Neural cell (in vitro differentiated cells): ENCODE results near the gene RPL36. TPM values are rescaled to one million over a fixed set of nuclear protein-coding genes. Genes with fewer than 3 reads are reported as not detected.

Experiments
- H2AFZ ChIP-seq: fragments of 200-600, 300-800 bp; sonication (generic), shearing (Covaris generic); 2 replicates; pipeline ENCODE4 v1.6.0; 2014; ENCODE audit warnings: low read depth, mild to moderate bottlenecking, antibody characterized with exemption, low read length, moderate library complexity
- H3F3A ChIP-seq: fragments of 200-600 bp; shearing (Covaris generic); 2 replicates; pipeline ENCODE4 v1.6.1; 2016; ENCODE audit warnings: mild to moderate bottlenecking, moderate library complexity, mixed read lengths, antibody characterized with exemption, low read length; ENCODE audit not compliant: insufficient read depth, poor library complexity, severe bottlenecking
- H3K27ac ChIP-seq: fragments of 200-600, 300-800 bp; sonication (generic), shearing (Covaris generic); 2 replicates; pipeline ENCODE4 v1.5.1; 2014; ENCODE audit warnings: mild to moderate bottlenecking, low read length, moderate library complexity
- H3K27me3 ChIP-seq: fragments of 300-800, 200-600 bp; sonication (generic), shearing (Covaris generic); 2 replicates; pipeline ENCODE4 v1.6.0; 2014; ENCODE audit warnings: mild to moderate bottlenecking, low read depth, low read length, moderate library complexity; ENCODE audit not compliant: insufficient read depth
- H3K36me3 ChIP-seq: fragments of 300-800, 200-600 bp; sonication (generic), shearing (Covaris generic); 2 replicates; pipeline ENCODE4 v1.5.1; 2014; ENCODE audit warnings: mild to moderate bottlenecking, antibody characterized with exemption, low read length, moderate library complexity; ENCODE audit not compliant: insufficient read depth
- H3K4me2 ChIP-seq: fragments of 300-800, 200-600 bp; sonication (generic), shearing (Covaris generic); 2 replicates; pipeline ENCODE4 v1.6.0; 2014; ENCODE audit warnings: mild to moderate bottlenecking, low read length
- H3K4me3 ChIP-seq: fragments of 300-800, 200-600 bp; sonication (generic), shearing (Covaris generic); 2 replicates; pipeline ENCODE4 v1.5.1; 2014; ENCODE audit warnings: mild to moderate bottlenecking, low read length, moderate library complexity
- H3K79me2 ChIP-seq: fragments of 200-600 bp; shearing (Covaris generic); replicated peaks from 2 replicates; pipeline ENCODE4 v1.6.0; 2014; ENCODE audit warnings: mild to moderate bottlenecking, low read length, moderate library complexity; ENCODE audit not compliant: insufficient read depth
- H3K9ac ChIP-seq: fragments of 300-800, 200-600 bp; sonication (generic), shearing (Covaris generic); 2 replicates; pipeline ENCODE4 v1.6.1; 2016; ENCODE audit warnings: mild to moderate bottlenecking, low read length, mixed read lengths
- H3K9me2 ChIP-seq: fragments of 200-600 bp; shearing (Covaris generic); 2 replicates; pipeline ENCODE4 v1.6.1; 2016; ENCODE audit warnings: mild to moderate bottlenecking, low read length, mixed read lengths; ENCODE audit not compliant: insufficient read depth
- H3K9me3 ChIP-seq: fragments of 200-600, 300-800 bp; sonication (generic), shearing (Covaris generic); 2 replicates; pipeline ENCODE4 v1.6.1; 2016; ENCODE audit warnings: mild to moderate bottlenecking, mixed run types, low read length, moderate library complexity, mixed read lengths
- H4K20me1 ChIP-seq: fragments of 200-600 bp; shearing (Covaris generic); 2 replicates; pipeline ENCODE4 v1.6.1; 2016; ENCODE audit warnings: mild to moderate bottlenecking, mixed run types; ENCODE audit not compliant: insufficient read depth
- CTCF ChIP-seq: fragments of 450-650 bp; IDR thresholded peaks from 2 replicates; pipeline ENCODE4 v1.5.1; 2014; ENCODE audit warnings: antibody characterized with exemption, mild to moderate bottlenecking, moderate library complexity; ENCODE audit not compliant: poor library complexity, severe bottlenecking
- EP300 ChIP-seq: fragments of 450-650 bp; conservative IDR thresholded peaks from 2 replicates; pipeline ENCODE4 v1.6.1; 2014; ENCODE audit warnings: antibody characterized with exemption, mild to moderate bottlenecking, moderate library complexity; ENCODE audit not compliant: poor library complexity, severe bottlenecking
- EZH2 ChIP-seq: fragments of 200-600, 300-800 bp; shearing (Covaris generic), sonication (generic); IDR thresholded peaks from 2 replicates; pipeline ENCODE4 v1.6.1; 2014; ENCODE audit warnings: antibody characterized with exemption, low read length, borderline replicate concordance, mild to moderate bottlenecking; ENCODE audit not compliant: insufficient read depth, poor library complexity, severe bottlenecking
- MXI1 ChIP-seq: fragments of 450-650 bp; conservative IDR thresholded peaks from 2 replicates; pipeline ENCODE4 v1.6.1; 2014; ENCODE audit warnings: antibody characterized with exemption, mild to moderate bottlenecking; ENCODE audit not compliant: poor library complexity, severe bottlenecking
- POLR2AphosphoS5 ChIP-seq: IDR thresholded peaks from 2 replicates; pipeline ENCODE4 v1.6.1; 2012
- RAD21 ChIP-seq: fragments of 450-650 bp; conservative IDR thresholded peaks from 2 replicates; pipeline ENCODE4 v1.6.1; 2014; ENCODE audit warnings: antibody characterized with exemption, mild to moderate bottlenecking, moderate library complexity
- REST ChIP-seq: IDR thresholded peaks from 2 replicates; pipeline ENCODE4 v1.6.1; 2012; ENCODE audit warnings: borderline replicate concordance
- SMC3 ChIP-seq: fragments of 450-650 bp; conservative IDR thresholded peaks from 2 replicates; pipeline ENCODE4 v1.6.1; 2014; ENCODE audit warnings: antibody characterized with exemption, mild to moderate bottlenecking, moderate library complexity; ENCODE audit not compliant: poor library complexity
- TAF1 ChIP-seq: IDR thresholded peaks from 2 replicates; pipeline ENCODE4 v1.6.1; 2012; ENCODE audit warnings: low read depth
- polyA plus RNA-seq: library from polyadenylated mRNA; depleted of rRNA; stranded (reverse); fragments of >200 nt; gene quantifications from 2 replicates; pipeline ENCODE4 v1.2.3, GENCODE V29; 2014

The RPL36 gene
- polyA plus RNA-seq, 1 donor from 2014 or later: 358 TPM

- Histone ChIP-seq H4K20me1 (no peaks in the 10 kb centered on the region), H3K79me2 (peaks cover 7% of the 10 kb centered on the region), H3K9me3 (no peaks in the 10 kb centered on the region), H2AFZ (no peak overlapping the region), H3K27ac (no peak overlapping the region), H3K9ac (no peak overlapping the region), H3K4me2 (no peak overlapping the region), H3K9me2 (no peaks in the 10 kb centered on the region), H3K27me3 (no peaks in the 10 kb centered on the region), H3K36me3 (peaks cover 1% of the 10 kb centered on the region), H3F3A (no peaks in the 10 kb centered on the region), H3K4me3 (no peak overlapping the region)
- TF ChIP-seq REST (no peak), TAF1 (no peak), MXI1 (no peak), EZH2 (no peak), CTCF (no peak), POLR2AphosphoS5 (no peak), RAD21 (no peak), SMC3 (no peak), EP300 (no peak)
Observed at GRCh38 chr19:5651361-5651760, 38.7 kb upstream of the RPL36 start.

GRCh38 chr19:5652261-5652660 lies 37.8 kb upstream of the RPL36 start:
- H3K9ac ChIP-seq: no peak overlapping the region
- H3K9me3 ChIP-seq: no peaks in the 10 kb centered on the region
- no peak overlapping the region for H3K27ac ChIP-seq
- H3K4me3 ChIP-seq: no peak overlapping the region
- H3K79me2 ChIP-seq: no peaks in the 10 kb centered on the region
- no peaks in the 10 kb centered on the region for H3K36me3 ChIP-seq
- no peak overlapping the region for H2AFZ ChIP-seq
- H3F3A ChIP-seq: no peaks in the 10 kb centered on the region
- no peaks in the 10 kb centered on the region for H4K20me1 ChIP-seq
- H3K4me2 ChIP-seq: no peak overlapping the region
- no peaks in the 10 kb centered on the region for H3K27me3 ChIP-seq
- TF ChIP-seq POLR2AphosphoS5: no peak
- no peak for TF ChIP-seq SMC3
- TF ChIP-seq MXI1: no peak
- no peak for TF ChIP-seq EZH2
- no peak for TF ChIP-seq TAF1
- TF ChIP-seq RAD21: no peak
- no peak for TF ChIP-seq REST
- TF ChIP-seq EP300: no peak
- no peak for TF ChIP-seq CTCF
- H3K9me2 ChIP-seq: no peaks in the 10 kb centered on the region
